Measurements from ENCODE around the gene GPR158.

GPR158 gene

GRCh38 chr10:25285809-25286208, 111.0 kb downstream of the GPR158 start:
- TF ChIP-seq EZH2 (IDR thresholded peaks at IDR 0.05; ENCODE audit: borderline replicate concordance, low read depth, low read length, severe bottlenecking) (no peak), CTCF (IDR thresholded peaks at IDR 0.05; ENCODE audit: borderline replicate concordance, extremely low read depth, low read length, poor library complexity, severe bottlenecking) (no peak)
- no peaks in the 10 kb centered on the region for H4K20me1 ChIP-seq (ENCODE audit: insufficient read depth, low read length)
- no peak overlapping the region for H3K9ac ChIP-seq (ENCODE audit: low read depth, low read length)
- no peak overlapping the region for H3K4me3 ChIP-seq (ENCODE audit: low read depth in 1 of 2, low read length in 2 of 2)
- no peak overlapping the region for H3K27ac ChIP-seq (ENCODE audit: low read length)
- H3K79me2 ChIP-seq (ENCODE audit: insufficient read depth, low read length), result no peaks in the 10 kb centered on the region
- H3K9me3 ChIP-seq (ENCODE audit: insufficient read depth, low read length, severe bottlenecking), result no peaks in the 10 kb centered on the region
- H2AFZ ChIP-seq (ENCODE audit: low read depth, low read length), result no peak overlapping the region
- H3K27me3 ChIP-seq (ENCODE audit: insufficient read depth, low read length, poor library complexity), result no peaks in the 10 kb centered on the region
- DNase-seq (no peak), ATAC-seq (ENCODE audit: insufficient read depth, low read depth) (no peak)
- no peak overlapping the region for H3K4me2 ChIP-seq (ENCODE audit: insufficient read depth, low read length)
- no peaks in the 10 kb centered on the region for H3K4me1 ChIP-seq (ENCODE audit: insufficient read depth, low read length)
- no peaks in the 10 kb centered on the region for H3K36me3 ChIP-seq (ENCODE audit: insufficient read depth, low read length)

- no peaks in the 10 kb centered on the region for H3K79me2 ChIP-seq (ENCODE audit: insufficient read depth, low read length)
- DNase-seq, result no peak
- H3K4me1 ChIP-seq (ENCODE audit: insufficient read depth, low read length), result no peaks in the 10 kb centered on the region
- no peaks in the 10 kb centered on the region for H3K36me3 ChIP-seq (ENCODE audit: insufficient read depth, low read length)
- peaks cover 5% of the 10 kb centered on the region for H3K27me3 ChIP-seq (ENCODE audit: insufficient read depth, low read length, poor library complexity)
- H4K20me1 ChIP-seq (ENCODE audit: insufficient read depth, low read length), result no peaks in the 10 kb centered on the region
- H3K4me2 ChIP-seq (ENCODE audit: insufficient read depth, low read length), result no peak overlapping the region
- TF ChIP-seq EZH2 (IDR thresholded peaks at IDR 0.05; ENCODE audit: borderline replicate concordance, low read depth, low read length, severe bottlenecking), result no peak
- TF ChIP-seq CTCF (IDR thresholded peaks at IDR 0.05; ENCODE audit: borderline replicate concordance, extremely low read depth, low read length, poor library complexity, severe bottlenecking), result no peak
- no peak overlapping the region for H3K27ac ChIP-seq (ENCODE audit: low read length)
- no peak for ATAC-seq (ENCODE audit: insufficient read depth, low read depth)
- H3K4me3 ChIP-seq (ENCODE audit: low read depth in 1 of 2, low read length in 2 of 2), result no peak overlapping the region
- no peak overlapping the region for H3K9ac ChIP-seq (ENCODE audit: low read depth, low read length)
- H3K9me3 ChIP-seq (ENCODE audit: insufficient read depth, low read length, severe bottlenecking), result no peaks in the 10 kb centered on the region
- no peak overlapping the region for H2AFZ ChIP-seq (ENCODE audit: low read depth, low read length)
Measured at GRCh38 chr10:25288181-25288580, 113.4 kb downstream of the GPR158 start.

DNA sequence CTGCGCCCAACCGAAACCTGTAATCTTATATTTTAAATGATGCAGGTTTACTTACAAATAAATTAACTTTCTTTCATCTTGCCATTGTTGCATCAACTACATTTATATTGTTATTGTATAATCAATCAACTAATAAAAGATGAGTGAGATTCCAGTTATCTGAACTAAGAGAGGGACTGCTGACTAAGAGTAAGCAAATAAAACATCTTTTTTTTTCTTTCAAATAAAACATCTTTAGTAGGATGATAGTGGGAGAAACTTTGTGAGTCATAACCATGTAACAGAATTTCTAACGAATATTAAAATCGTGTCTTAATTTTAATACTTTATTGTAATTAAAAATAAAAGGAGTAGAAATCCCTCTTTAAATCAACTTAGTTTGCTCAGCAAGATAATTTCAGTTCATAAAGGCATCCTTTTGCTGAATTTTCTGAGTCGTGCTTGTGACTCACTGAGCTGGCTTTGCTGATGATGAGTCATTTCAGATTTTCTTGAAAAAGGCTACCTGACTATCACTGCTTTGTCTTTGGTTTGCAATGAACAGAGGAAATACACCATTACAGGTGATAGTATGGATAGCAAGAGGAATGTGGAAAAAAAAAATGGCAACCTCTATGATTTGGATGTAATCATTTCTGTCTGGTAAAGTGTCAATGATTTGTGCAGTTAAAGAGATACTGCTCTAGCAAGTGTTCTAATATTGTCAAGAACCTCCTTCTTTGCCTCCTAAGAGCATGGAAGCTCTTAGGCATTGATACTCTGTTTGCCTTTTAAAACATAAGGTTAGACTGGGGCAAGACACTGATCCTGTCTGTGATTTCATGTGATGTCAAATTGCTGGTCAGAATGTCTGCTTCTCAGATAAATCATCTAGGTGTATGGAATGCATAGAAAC, 119.5 kb downstream of the GPR158 start:
- no peaks in the 10 kb centered on the region for H3K4me1 ChIP-seq (ENCODE audit: insufficient read depth, low read length)
- no peak for TF ChIP-seq CTCF (IDR thresholded peaks at IDR 0.05; ENCODE audit: borderline replicate concordance, extremely low read depth, low read length, poor library complexity, severe bottlenecking)
- no peak for TF ChIP-seq EZH2 (IDR thresholded peaks at IDR 0.05; ENCODE audit: borderline replicate concordance, low read depth, low read length, severe bottlenecking)
- H3K36me3 ChIP-seq (ENCODE audit: insufficient read depth, low read length), result no peaks in the 10 kb centered on the region
- H3K4me2 ChIP-seq (ENCODE audit: insufficient read depth, low read length), result no peak overlapping the region
- no peak overlapping the region for H3K9ac ChIP-seq (ENCODE audit: low read depth, low read length)
- ATAC-seq (ENCODE audit: insufficient read depth, low read depth) (no peak), DNase-seq (no peak)
- no peaks in the 10 kb centered on the region for H3K79me2 ChIP-seq (ENCODE audit: insufficient read depth, low read length)
- H2AFZ ChIP-seq (ENCODE audit: low read depth, low read length), result no peak overlapping the region
- H3K27me3 ChIP-seq (ENCODE audit: insufficient read depth, low read length, poor library complexity), result peaks cover 5% of the 10 kb centered on the region
- no peaks in the 10 kb centered on the region for H4K20me1 ChIP-seq (ENCODE audit: insufficient read depth, low read length)
- no peak overlapping the region for H3K27ac ChIP-seq (ENCODE audit: low read length)
- H3K9me3 ChIP-seq (ENCODE audit: insufficient read depth, low read length, severe bottlenecking), result no peaks in the 10 kb centered on the region
- no peak overlapping the region for H3K4me3 ChIP-seq (ENCODE audit: low read depth in 1 of 2, low read length in 2 of 2)
